Right ventricle myocardium inferior (tissue), 1 donor: ENCODE measurements around the gene GLI3. TPM values are rescaled to one million over a fixed set of nuclear protein-coding genes. Genes with fewer than 3 reads are reported as not detected.
A peak's percentile ranks its signal among the peaks of the same experiment; 100 is the strongest.

Experiments used
- ATAC-seq: fragments of 200-7000 bp; cut with Tn5 transposase; one replicate; pipeline ENCODE4 v1.9.1; 2020; ENCODE audit warnings: mild to moderate bottlenecking, moderate library complexity
- DNase-seq: peaks from one replicate; pipeline ENCODE4 v3.0.0; 2021; ENCODE audit errors: missing footprints
- intact Hi-C: fragments of 100-400 bp; cut with DNase I; formaldehyde crosslinking; loops from one replicate; pipeline ENCODE4 v1.11.0; 2022
- total RNA-seq: library from RNA; stranded (reverse); fragmentation: NEBNext Ultra II Directional; extraction: Animal tissue kit (Norgen Biotek cat#: 25700); gene quantifications from one replicate; pipeline ENCODE4 v1.2.1, GENCODE V29; 2021
- donor health status: DM: no; HTN: yes; CAD: no; lungs with severe emphysema.

Gene GLI3
- total RNA-seq, 1 donor from 2014 or later = 3.9 TPM

- DNase-seq (no peak), ATAC-seq (peak; percentile 76)
- intact Hi-C loops = no loop called here
Observed at GRCh38 chr7:42035210-42035609, 201.8 kb downstream of the GLI3 start.

- DNase-seq (no peak), ATAC-seq (no peak)
- intact Hi-C loops = no loop called here
Observed at GRCh38 chr7:42033480-42033879, 203.5 kb downstream of the GLI3 start.

GRCh38 chr7:42029405-42029804 is 207.6 kb downstream of the GLI3 start:
- ATAC-seq (no peak), DNase-seq (no peak)
- intact Hi-C loops = no loop called here

- ATAC-seq (no peak), DNase-seq (no peak)
- intact Hi-C loops = no loop called here
Observed at GRCh38 chr7:42027521-42027920, 209.5 kb downstream of the GLI3 start.

- intact Hi-C loops = no loop called here
- no peak for DNase-seq
- no peak for ATAC-seq
Observed at GRCh38 chr7:42026622-42027197, 210.3 kb downstream of the GLI3 start.

GRCh38 chr7:42025635-42026375 is 211.2 kb downstream of the GLI3 start:
- intact Hi-C loops = no loop called here
- DNase-seq (no peak), ATAC-seq (no peak)

DNA sequence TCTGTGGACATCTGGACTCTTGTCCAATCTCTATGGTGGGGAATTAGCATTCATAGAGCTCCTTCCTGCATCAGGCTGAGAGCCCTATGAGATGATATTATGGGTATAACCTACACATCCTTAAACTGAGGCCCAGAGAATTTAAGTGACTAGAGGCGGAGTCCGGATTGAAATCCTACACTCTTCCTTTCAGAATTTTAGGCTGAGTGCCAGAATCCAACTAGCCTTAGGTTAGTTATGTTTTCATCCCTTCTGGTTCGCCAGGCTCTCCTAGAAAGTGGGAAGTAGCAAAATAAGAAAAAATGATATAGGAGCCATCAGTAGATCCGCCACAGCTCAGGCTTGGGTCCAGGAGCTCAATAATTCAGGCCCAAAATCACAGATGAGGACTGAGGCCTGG is 212.5 kb downstream of the GLI3 start:
- DNase-seq (no peak), ATAC-seq (no peak)
- intact Hi-C loops = no loop called here

DNA sequence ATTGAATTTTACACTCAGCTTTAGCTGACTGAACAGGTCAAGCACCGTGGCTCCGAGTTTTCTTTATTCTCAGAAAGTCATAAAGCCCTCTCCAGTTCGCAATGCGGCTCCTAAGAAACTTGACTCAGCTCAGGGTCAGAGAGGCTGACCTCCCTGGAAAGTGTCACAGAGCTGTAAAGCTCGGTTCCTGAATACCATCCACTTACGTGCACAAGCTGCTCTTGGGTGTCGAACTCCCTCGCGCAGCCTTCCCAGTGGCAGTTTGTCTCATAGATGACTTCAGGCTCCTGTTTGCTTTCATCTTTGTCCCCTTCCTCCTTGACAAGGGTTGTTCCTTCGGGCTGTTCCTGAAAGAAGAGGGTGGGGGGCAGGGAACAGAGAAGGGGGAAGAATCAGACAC is 213.7 kb downstream of the GLI3 start:
- DNase-seq (no peak), ATAC-seq (no peak)
- intact Hi-C loops = no loop called here

GRCh38 chr7:42022791-42023190 is 214.2 kb downstream of the GLI3 start:
- DNase-seq = no peak
- intact Hi-C loops = no loop called here
- ATAC-seq = no peak

DNA sequence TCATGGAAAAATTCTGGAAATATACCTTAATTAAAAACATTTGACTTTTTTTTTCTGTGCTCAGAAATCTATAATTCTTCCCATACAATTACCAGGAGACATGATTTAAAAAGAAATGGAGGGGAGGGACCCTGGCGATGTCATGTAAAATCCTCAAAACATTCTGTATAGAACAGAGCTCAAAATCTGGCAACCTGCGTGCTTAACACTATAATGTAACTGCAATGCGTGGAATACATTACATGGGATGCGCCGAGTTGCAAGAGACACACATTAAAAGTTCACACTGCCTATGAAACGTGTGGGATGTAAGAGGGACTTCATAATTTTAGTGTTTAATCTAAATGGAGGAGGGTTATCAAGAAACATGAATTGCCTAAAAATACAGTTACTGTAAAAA is 215.0 kb downstream of the GLI3 start:
- ATAC-seq = no peak
- intact Hi-C loops = no loop called here
- DNase-seq = no peak

GRCh38 chr7:42021631-42022030 is 215.4 kb downstream of the GLI3 start:
- intact Hi-C loops = no loop called here

DNA sequence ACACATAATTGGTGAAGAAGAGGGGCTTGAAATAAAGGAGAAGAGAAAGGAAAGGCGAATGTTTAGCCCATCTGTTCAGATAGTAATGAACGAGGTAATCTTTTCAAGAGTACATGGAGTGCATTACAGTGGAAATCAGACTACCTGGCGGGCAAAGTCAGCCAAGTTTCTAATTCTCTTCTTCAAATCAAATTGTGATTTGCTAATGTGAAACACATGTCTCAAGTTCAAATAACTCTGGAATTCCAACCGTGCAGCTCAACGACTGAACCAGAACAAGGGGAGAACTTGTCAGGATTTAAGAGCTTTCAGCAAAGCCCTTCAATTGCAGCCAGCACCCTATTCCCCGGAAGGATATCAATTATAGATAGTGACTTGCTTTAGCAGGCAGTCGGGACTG is 216.9 kb downstream of the GLI3 start:
- intact Hi-C loops = no loop called here
- DNase-seq = no peak
- no peak for ATAC-seq

More at GRCh38 chr7:42021631-42022030, 215.4 kb downstream of the GLI3 start:
- no peak for ATAC-seq
- DNase-seq = no peak

- ATAC-seq (no peak), DNase-seq (no peak)
- intact Hi-C loops = no loop called here
Observed at GRCh38 chr7:42017349-42017986, 219.5 kb downstream of the GLI3 start.

- intact Hi-C loops = no loop called here
- DNase-seq (no peak), ATAC-seq (no peak)
Observed at GRCh38 chr7:42016517-42016916, 220.5 kb downstream of the GLI3 start.

- intact Hi-C loops = no loop called here
- DNase-seq (no peak), ATAC-seq (peak; percentile 80)
Observed at GRCh38 chr7:42014625-42015618, 222.1 kb downstream of the GLI3 start.

- no peak for ATAC-seq
- intact Hi-C loops = no loop called here
- no peak for DNase-seq
Observed at GRCh38 chr7:42012786-42013360, 224.1 kb downstream of the GLI3 start.

DNA sequence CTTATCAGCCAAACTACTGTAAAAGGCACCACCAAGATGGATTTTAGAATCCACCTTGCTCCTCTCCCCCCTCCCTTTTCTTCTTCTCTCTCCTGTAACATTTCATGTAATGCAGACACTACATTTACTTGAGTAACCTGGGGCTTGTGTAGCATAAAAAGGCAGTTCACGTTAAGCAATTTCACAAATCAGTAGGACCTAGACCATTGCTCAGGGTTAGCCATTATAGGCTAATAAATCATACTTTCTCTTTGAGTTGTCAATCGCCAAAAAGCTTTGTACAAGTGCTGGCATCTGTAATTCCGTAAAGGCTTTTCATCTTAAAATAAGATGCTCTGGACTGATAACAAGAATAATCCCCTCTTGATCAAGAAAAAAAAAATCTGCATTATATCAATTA is 224.7 kb downstream of the GLI3 start:
- no peak for DNase-seq
- no peak for ATAC-seq
- intact Hi-C loops = no loop called here

DNA sequence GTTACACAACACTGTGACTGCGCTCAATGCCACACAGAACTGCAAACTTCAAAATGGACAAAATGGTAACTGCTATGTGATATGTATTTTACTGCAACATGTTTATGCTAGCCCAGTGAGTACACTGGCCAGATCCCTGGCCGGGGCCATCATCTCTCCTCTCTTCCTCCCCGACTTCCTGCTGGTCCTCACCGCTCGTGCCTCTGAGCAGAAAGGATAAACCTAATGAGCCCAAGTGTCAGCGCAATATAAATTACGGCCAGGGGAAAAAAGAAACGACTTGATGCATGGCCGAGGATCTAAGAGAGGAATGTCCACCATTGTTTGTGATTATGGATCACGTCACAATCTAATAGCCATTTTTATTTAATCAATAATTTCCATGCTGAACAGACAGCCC is 225.2 kb downstream of the GLI3 start:
- no peak for DNase-seq
- no peak for ATAC-seq
- intact Hi-C loops = no loop called here

- intact Hi-C loops = no loop called here
- ATAC-seq (no peak), DNase-seq (no peak)
Observed at GRCh38 chr7:42010751-42011150, 226.3 kb downstream of the GLI3 start.
